ENCODE results near the gene PSEN1.

Gene PSEN1

GRCh38 chr14:73211251-73212040 is 75.1 kb downstream of the PSEN1 start:
- in situ Hi-C loops (cut with MboI; ENCODE audit: low sequenced_read_pairs) = no loop called here

- in situ Hi-C loops (cut with MboI; ENCODE audit: low sequenced_read_pairs) = no loop called here
These were observed 79.7 kb downstream of the PSEN1 start for GRCh38 chr14:73216030-73216429.

GRCh38 chr14:73217411-73217810 is 81.1 kb downstream of the PSEN1 start:
- in situ Hi-C loops (cut with MboI; ENCODE audit: low sequenced_read_pairs) = no loop called here

- in situ Hi-C loops (cut with MboI; ENCODE audit: low sequenced_read_pairs) = no loop called here
These were observed 83.8 kb downstream of the PSEN1 start for GRCh38 chr14:73220061-73220460.

- in situ Hi-C loops (cut with MboI; ENCODE audit: low sequenced_read_pairs) = no loop called here
These were observed 84.3 kb downstream of the PSEN1 start for GRCh38 chr14:73220634-73221033.

- in situ Hi-C loops (cut with MboI; ENCODE audit: low sequenced_read_pairs) = no loop called here
These were observed 85.6 kb downstream of the PSEN1 start for GRCh38 chr14:73221945-73222344.

GRCh38 chr14:73223049-73223448 is 86.7 kb downstream of the PSEN1 start:
- in situ Hi-C loops (cut with MboI; ENCODE audit: low sequenced_read_pairs) = no loop called here

GRCh38 chr14:73225496-73225895 is 89.2 kb downstream of the PSEN1 start:
- in situ Hi-C loops (cut with MboI; ENCODE audit: low sequenced_read_pairs) = no loop called here

GRCh38 chr14:73227812-73228781 is 91.8 kb downstream of the PSEN1 start:
- in situ Hi-C loops (cut with MboI; ENCODE audit: low sequenced_read_pairs) = no loop called here

- in situ Hi-C loops (cut with MboI; ENCODE audit: low sequenced_read_pairs) = no loop called here
These were observed 93.7 kb downstream of the PSEN1 start for GRCh38 chr14:73230051-73230450.

- in situ Hi-C loops (cut with MboI; ENCODE audit: low sequenced_read_pairs) = no loop called here
These were observed 95.9 kb downstream of the PSEN1 start for GRCh38 chr14:73231981-73232851.

- in situ Hi-C loops (cut with MboI; ENCODE audit: low sequenced_read_pairs) = no loop called here
These were observed 96.7 kb downstream of the PSEN1 start for GRCh38 chr14:73232984-73233383.

- in situ Hi-C loops (cut with MboI; ENCODE audit: low sequenced_read_pairs) = no loop called here
These were observed 97.3 kb downstream of the PSEN1 start for GRCh38 chr14:73233564-73233963.

- in situ Hi-C loops (cut with MboI; ENCODE audit: low sequenced_read_pairs) = no loop called here
These were observed 97.7 kb downstream of the PSEN1 start for GRCh38 chr14:73234029-73234428.

- in situ Hi-C loops (cut with MboI; ENCODE audit: low sequenced_read_pairs) = no loop called here
These were observed 98.5 kb downstream of the PSEN1 start for GRCh38 chr14:73234586-73235394.

GRCh38 chr14:73235531-73236155 is 99.3 kb downstream of the PSEN1 start:
- in situ Hi-C loops (cut with MboI; ENCODE audit: low sequenced_read_pairs) = no loop called here

- in situ Hi-C loops (cut with MboI; ENCODE audit: low sequenced_read_pairs) = no loop called here
These were observed 99.8 kb downstream of the PSEN1 start for GRCh38 chr14:73236157-73236556.

GRCh38 chr14:73236752-73237218 is 100.5 kb downstream of the PSEN1 start:
- in situ Hi-C loops (cut with MboI; ENCODE audit: low sequenced_read_pairs) = no loop called here

GRCh38 chr14:73237219-73237785 is 101.0 kb downstream of the PSEN1 start, which contains the start of gene PAPLN:
Gene PAPLN, plus strand, starts transcription at chr14:73237506. Its CDS starts 2,273 bp downstream, at chr14:73239779.
- in situ Hi-C loops (cut with MboI; ENCODE audit: low sequenced_read_pairs) = no loop called here
